ENCODE measurements around the gene HDAC1. TPM values are rescaled to one million over a fixed set of nuclear protein-coding genes. Genes with fewer than 3 reads are reported as not detected.

HDAC1 gene
- total RNA-seq, 2 experiments from 2014 or later = 259 to 263 TPM

- Histone ChIP-seq H2AFZ (ENCODE audit: low read length) (peak within 1 kb of the TSS; percentile 0; the same call in 1 of the 2 replicates), H3K4me3 (ENCODE audit: low read depth, low read length, poor library complexity, severe bottlenecking) (peak within 1 kb of the TSS; percentile 69), H3K27ac (ENCODE audit: low read depth, low read length, poor library complexity, severe bottlenecking) (peak within 1 kb of the TSS; percentile 99), H3K9me3 (ENCODE audit: low read length) (no peaks in the 10 kb centered on the region), H4K20me1 (ENCODE audit: insufficient read depth, low read length) (no peaks in the 10 kb centered on the region), H3K9me2 (ENCODE audit: insufficient read depth, low read length) (no peaks in the 10 kb centered on the region), H3K4me1 (ENCODE audit: insufficient read depth, low read length, poor library complexity, severe bottlenecking) (peaks cover 100% of the 10 kb centered on the region), H3K4me2 (ENCODE audit: low read length) (peak within 1 kb of the TSS; percentile 83), H3K36me3 (ENCODE audit: insufficient read depth, low read length) (no peaks in the 10 kb centered on the region), H3K79me2 (ENCODE audit: insufficient read depth, low read depth, low read length) (peaks cover 43% of the 10 kb centered on the region; the same call in 1 of the 2 replicates)
- TF ChIP-seq EZH2phosphoT487 (IDR thresholded peaks at IDR 0.05; ENCODE audit: borderline replicate concordance, low read depth, low read length) (no peak), CTCF (conservative IDR thresholded peaks at IDR 0.05; ENCODE audit: low read length) (no peak)
- BruUV-seq (replicated peaks) = no TSS peak
- DNase-seq (ENCODE audit: low spot score) = peak; percentile 85
- CTCF ChIA-PET (ENCODE audit: unreplicated experiment) = interaction anchor here (0.7 to 1.5 kb wide), 5 partner anchors 35 to 94 kb away, joined by 3 to 6 read pairs (median 3); no protein-coding TSS in a partner anchor
- POLR2A ChIA-PET = interaction anchor here (0.6 to 9.6 kb wide), 12 partner anchors 9 to 100 kb away, joined by 3 to 79 read pairs (median 4); partner anchors contain the start of gene HDAC1
- intact Hi-C loops (cut with micrococcal nuclease; ENCODE audit: unreplicated experiment) = loop anchor here (1.0 to 2.0 kb wide), 4 partner anchors 14 to 65 kb away; partner anchors contain the start of genes EIF3I, HDAC1 and TMEM234
These were observed 40.8 kb upstream of the HDAC1 start, which contains the start of gene LCK for GRCh38 chr1:32250893-32251716. TSS of gene LCK (plus strand) at chr1:32251265. CDS start at chr1:32274330, 23,065 bp downstream.

GRCh38 chr1:32255072-32256071, 36.5 kb upstream of the HDAC1 start:
- peak; percentile 78 for DNase-seq (ENCODE audit: low spot score)
- H2AFZ ChIP-seq (ENCODE audit: low read length) = peak overlapping the region; percentile 27; the same call in 1 of the 2 replicates

More at GRCh38 chr1:32255072-32256071, 36.5 kb upstream of the HDAC1 start:
- Histone ChIP-seq H3K27ac (ENCODE audit: low read depth, low read length, poor library complexity, severe bottlenecking) (peak overlapping the region; percentile 99), H3K79me2 (ENCODE audit: insufficient read depth, low read depth, low read length) (peaks cover 84% of the 10 kb centered on the region), H3K36me3 (ENCODE audit: insufficient read depth, low read length) (peaks cover 9% of the 10 kb centered on the region; the same call in 1 of the 2 replicates), H3K9me3 (ENCODE audit: low read length) (no peaks in the 10 kb centered on the region), H4K20me1 (ENCODE audit: insufficient read depth, low read length) (no peaks in the 10 kb centered on the region), H3K4me3 (ENCODE audit: low read depth, low read length, poor library complexity, severe bottlenecking) (peak overlapping the region; percentile 69), H3K4me1 (ENCODE audit: insufficient read depth, low read length, poor library complexity, severe bottlenecking) (peaks cover 87% of the 10 kb centered on the region), H3K9me2 (ENCODE audit: insufficient read depth, low read length) (no peaks in the 10 kb centered on the region), H3K4me2 (ENCODE audit: low read length) (peak overlapping the region; percentile 83)
- intact Hi-C loops (cut with micrococcal nuclease; ENCODE audit: unreplicated experiment) = no loop called here
- ChIA-PET CTCF (ENCODE audit: unreplicated experiment) (interaction anchor here (0.9 to 1.4 kb wide), 4 partner anchors 11 to 66 kb away, joined by 3 to 6 read pairs (median 3); no protein-coding TSS in a partner anchor), POLR2A (interaction anchor here (0.6 to 9.6 kb wide), 13 partner anchors 9 to 952 kb away, joined by 3 to 70 read pairs (median 5); partner anchors contain the start of genes HDAC1 and MARCKSL1)
- BruUV-seq (replicated peaks) = TSS peak; percentile 52
- no peak for TF ChIP-seq EZH2phosphoT487 (IDR thresholded peaks at IDR 0.05; ENCODE audit: borderline replicate concordance, low read depth, low read length)
- TF ChIP-seq CTCF (conservative IDR thresholded peaks at IDR 0.05; ENCODE audit: low read length) = no peak
